HG02798 (cell line): Measurements from ENCODE around the gene AREL1.

Experiments used
- ATAC-seq: cut with Tn5 transposase; IDR thresholded peaks from one replicate; pipeline ENCODE4 v1.9.1; 2021; ENCODE audit warnings: mild to moderate bottlenecking; ENCODE audit not compliant: unreplicated experiment, poor library complexity

AREL1 gene

GRCh38 chr14:74702293-74702692 lies 10.6 kb downstream of the AREL1 start:
- no peak for ATAC-seq

- ATAC-seq, result no peak
Measured at GRCh38 chr14:74698465-74698864, 14.4 kb downstream of the AREL1 start.

GRCh38 chr14:74697976-74698375 lies 14.9 kb downstream of the AREL1 start:
- no peak for ATAC-seq

- ATAC-seq, result no peak
Measured at GRCh38 chr14:74697543-74697942, 15.3 kb downstream of the AREL1 start.

- no peak for ATAC-seq
Measured at GRCh38 chr14:74697011-74697410, 15.9 kb downstream of the AREL1 start.

- no peak for ATAC-seq
Measured at GRCh38 chr14:74695406-74695805, 17.5 kb downstream of the AREL1 start.

- no peak for ATAC-seq
Measured at GRCh38 chr14:74693191-74693590, 19.7 kb downstream of the AREL1 start.

GRCh38 chr14:74691456-74691855 lies 21.4 kb downstream of the AREL1 start:
- no peak for ATAC-seq

GRCh38 chr14:74685921-74686678 lies 26.8 kb downstream of the AREL1 start:
- no peak for ATAC-seq

- no peak for ATAC-seq
Measured at GRCh38 chr14:74685056-74685455, 27.8 kb downstream of the AREL1 start.

- ATAC-seq, result no peak
Measured at GRCh38 chr14:74684434-74684833, 28.4 kb downstream of the AREL1 start.

- ATAC-seq, result no peak
Measured at GRCh38 chr14:74683406-74683805, 29.5 kb downstream of the AREL1 start.

- ATAC-seq, result no peak
Measured at GRCh38 chr14:74682169-74682952, 30.5 kb downstream of the AREL1 start.

- ATAC-seq, result no peak
Measured at GRCh38 chr14:74675219-74675618, 37.7 kb downstream of the AREL1 start.

- ATAC-seq, result no peak
Measured at GRCh38 chr14:74673768-74674167, 39.1 kb downstream of the AREL1 start.

GRCh38 chr14:74671789-74672188 lies 41.1 kb downstream of the AREL1 start:
- no peak for ATAC-seq

GRCh38 chr14:74670726-74671411 lies 42.0 kb downstream of the AREL1 start:
- no peak for ATAC-seq

- ATAC-seq, result no peak
Measured at GRCh38 chr14:74669846-74670245, 43.0 kb downstream of the AREL1 start.

- no peak for ATAC-seq
Measured at GRCh38 chr14:74669256-74669655, 43.6 kb downstream of the AREL1 start.

- ATAC-seq, result no peak
Measured at GRCh38 chr14:74667758-74668157, 45.1 kb downstream of the AREL1 start.

- no peak for ATAC-seq
Measured at GRCh38 chr14:74664717-74665116, 48.2 kb downstream of the AREL1 start.
